ENCODE data around the gene HLA-C. TPM values are rescaled to one million over a fixed set of nuclear protein-coding genes. Genes with fewer than 3 reads are reported as not detected.

Gene HLA-C
- total and polyA plus RNA-seq, 2 donors (not counting 3 experiments of a cell fraction or from before 2014, with no cell fraction given): 109 to 287 TPM

GRCh38 chr6:31252625-31253024, 19.3 kb downstream of the HLA-C start:
- dilution Hi-C loops (cut with MboI; ENCODE audit: extremely low pct_ligation_motif_present, low sequenced_read_pairs): no loop called here
- no peak overlapping the region for H3K4me2 ChIP-seq (ENCODE audit: insufficient read depth, low read length)
- FAIRE-seq: no peak

More at GRCh38 chr6:31252625-31253024, 19.3 kb downstream of the HLA-C start:
- CTCF ChIA-PET: interaction anchor here (1.6 to 2.0 kb wide), 2 partner anchors 18 to 114 kb away, joined by 7 read pairs; no protein-coding TSS in a partner anchor
- H3K9ac ChIP-seq (replicated peaks; ENCODE audit: extremely low read depth, insufficient read depth, low read length): no peak overlapping the region
- TF ChIP-seq MAX (IDR thresholded peaks at IDR 0.05; ENCODE audit: insufficient read depth, insufficient read length) (no peak), POLR2AphosphoS5 (IDR thresholded peaks at IDR 0.05; ENCODE audit: insufficient read depth, low read depth, low read length) (no peak), GATA2 (IDR thresholded peaks at IDR 0.05; ENCODE audit: insufficient read depth, insufficient read length, low read depth, low read length) (no peak), CTCF (IDR thresholded peaks at IDR 0.05; ENCODE audit: extremely low read depth in 1 of 2, insufficient read depth in 1 of 2, low read depth in 1 of 2, low read length in 2 of 2) (no peak), MYC (IDR thresholded peaks at IDR 0.05; ENCODE audit: low read depth, low read length) (no peak), FOS (IDR thresholded peaks at IDR 0.05; ENCODE audit: borderline replicate concordance, insufficient read depth, low read length) (no peak), EZH2 (IDR thresholded peaks at IDR 0.05; ENCODE audit: borderline replicate concordance, low read depth, low read length, severe bottlenecking) (no peak), POLR2A (IDR thresholded peaks at IDR 0.05; ENCODE audit: low read depth, low read length) (no peak)
- POLR2A ChIA-PET: no interaction called here
- H2AFZ ChIP-seq (ENCODE audit: low read depth, low read length): no peak overlapping the region
- no TSS peak for BruUV-seq (replicated peaks)
- peaks cover 14 to 28% of the 10 kb centered on the region in 2 experiments for H3K27me3 ChIP-seq (ENCODE audit: control insufficient read depth in 2 of 2, insufficient read depth in 2 of 2, low read length in 2 of 2)
- no peak for DNase-seq (ENCODE audit: low read depth, low spot score)
- H3K4me3 ChIP-seq (replicated peaks in 1 of 3; ENCODE audit: insufficient read depth in 1 of 3, low read depth in 1 of 3, low read length in 3 of 3): no peak overlapping the region
- H3K9me3 ChIP-seq (replicated peaks; ENCODE audit: control insufficient read depth, insufficient read depth, low read length): no peaks in the 10 kb centered on the region
- no peaks in the 10 kb centered on the region for H3K4me1 ChIP-seq (ENCODE audit: control insufficient read depth, extremely low read depth, insufficient read depth, low read length)
- no peaks in the 10 kb centered on the region for H3K9me1 ChIP-seq (replicated peaks; ENCODE audit: control insufficient read depth, extremely low read depth, insufficient read depth, low read length)
- no peaks in the 10 kb centered on the region for H3K79me2 ChIP-seq (ENCODE audit: control insufficient read depth, insufficient read depth, low read length)
- no peaks in the 10 kb centered on the region for H4K20me1 ChIP-seq (replicated peaks; ENCODE audit: control insufficient read depth, extremely low read depth, insufficient read depth, low read length)
- H3K27ac ChIP-seq (ENCODE audit: insufficient read depth, low read depth, low read length): no peak overlapping the region
- intact Hi-C loops (cut with micrococcal nuclease): loop anchor here (1.0 kb wide), 1 partner anchor 93 kb away; no protein-coding TSS in a partner anchor
- H3K36me3 ChIP-seq (ENCODE audit: control insufficient read depth in 2 of 2, extremely low read depth in 1 of 2, insufficient read depth in 2 of 2, low read length in 2 of 2): no peaks in the 10 kb centered on the region

Data from endothelial cell of umbilical vein (primary cell).